SIG-M5 (cell line): ENCODE results near the gene VAV2.

Experiments used
- DNase-seq: peaks from one replicate; lab custom pipeline; 2025; lab: John Stamatoyannopoulos, UW

Gene VAV2

DNA sequence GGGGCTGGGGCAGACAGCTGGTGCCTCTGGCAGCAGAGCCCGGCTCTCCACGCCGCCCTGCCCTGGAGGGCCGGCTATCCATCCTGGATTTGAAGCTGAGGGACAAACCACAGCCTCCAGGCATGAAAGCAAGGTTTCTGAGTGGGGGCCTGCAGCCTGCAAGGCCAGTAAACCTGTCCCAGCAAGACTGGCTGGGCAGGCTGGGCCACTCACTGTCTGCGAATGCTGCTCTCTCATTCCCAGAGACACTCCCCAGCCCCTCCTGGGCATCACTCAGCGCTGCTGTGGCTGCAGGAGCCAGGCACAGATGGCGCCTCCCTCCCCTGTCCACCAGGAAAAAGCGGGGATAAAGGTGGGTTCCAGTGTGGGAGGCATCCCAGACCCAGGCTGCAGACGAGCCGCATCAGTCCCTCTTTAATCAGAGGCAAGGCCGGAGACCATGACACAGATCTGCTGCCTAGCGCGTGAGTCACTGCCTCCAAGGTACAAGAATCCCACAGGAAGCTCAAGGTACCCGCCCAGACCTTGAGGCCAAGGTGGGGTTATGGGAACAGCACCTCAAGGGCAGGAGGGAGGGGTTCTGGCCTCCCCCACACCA lies 118.0 kb downstream of the VAV2 start:
- no peak for DNase-seq

DNA sequence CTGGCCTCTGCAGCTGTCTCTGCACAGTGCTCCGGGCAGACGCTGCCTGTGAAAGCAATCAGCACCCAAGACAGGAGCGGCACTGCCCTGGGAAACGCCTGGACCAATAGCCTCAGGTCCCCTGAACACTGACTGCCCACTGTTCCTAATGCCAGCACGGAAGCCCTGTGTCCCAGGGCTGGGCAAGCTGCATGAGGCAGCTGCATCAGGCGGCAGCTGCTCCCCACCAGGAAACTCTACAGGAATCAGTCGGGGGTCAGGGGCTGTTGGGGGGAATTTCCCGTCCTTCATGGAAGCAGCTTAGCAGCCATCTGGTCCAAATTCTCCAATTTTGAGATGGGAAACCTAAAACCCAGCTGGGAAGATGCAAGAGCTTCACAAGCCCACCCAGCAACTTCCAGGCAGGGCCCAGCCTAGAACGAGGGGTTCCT lies 118.6 kb downstream of the VAV2 start:
- no peak for DNase-seq

DNA sequence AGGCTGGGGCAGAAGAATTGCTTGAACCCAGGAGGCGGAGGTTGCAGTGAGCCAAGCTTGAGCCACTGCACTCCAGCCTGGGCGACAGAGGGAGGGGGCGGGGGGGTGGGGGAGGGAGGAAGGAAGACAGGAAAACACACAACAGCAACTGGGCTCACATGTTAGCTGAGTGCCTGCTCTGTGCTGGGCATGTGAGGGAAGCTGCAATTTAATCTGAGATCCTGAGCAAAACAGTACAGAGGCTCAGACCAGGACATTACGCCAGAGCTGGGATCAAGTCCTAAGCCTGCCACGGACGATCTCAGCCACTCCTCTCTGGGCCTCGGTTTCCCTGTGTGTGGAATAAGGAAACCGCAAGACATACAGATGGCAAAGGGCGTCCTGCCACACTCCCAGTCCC lies 119.1 kb downstream of the VAV2 start:
- DNase-seq, result no peak

DNA sequence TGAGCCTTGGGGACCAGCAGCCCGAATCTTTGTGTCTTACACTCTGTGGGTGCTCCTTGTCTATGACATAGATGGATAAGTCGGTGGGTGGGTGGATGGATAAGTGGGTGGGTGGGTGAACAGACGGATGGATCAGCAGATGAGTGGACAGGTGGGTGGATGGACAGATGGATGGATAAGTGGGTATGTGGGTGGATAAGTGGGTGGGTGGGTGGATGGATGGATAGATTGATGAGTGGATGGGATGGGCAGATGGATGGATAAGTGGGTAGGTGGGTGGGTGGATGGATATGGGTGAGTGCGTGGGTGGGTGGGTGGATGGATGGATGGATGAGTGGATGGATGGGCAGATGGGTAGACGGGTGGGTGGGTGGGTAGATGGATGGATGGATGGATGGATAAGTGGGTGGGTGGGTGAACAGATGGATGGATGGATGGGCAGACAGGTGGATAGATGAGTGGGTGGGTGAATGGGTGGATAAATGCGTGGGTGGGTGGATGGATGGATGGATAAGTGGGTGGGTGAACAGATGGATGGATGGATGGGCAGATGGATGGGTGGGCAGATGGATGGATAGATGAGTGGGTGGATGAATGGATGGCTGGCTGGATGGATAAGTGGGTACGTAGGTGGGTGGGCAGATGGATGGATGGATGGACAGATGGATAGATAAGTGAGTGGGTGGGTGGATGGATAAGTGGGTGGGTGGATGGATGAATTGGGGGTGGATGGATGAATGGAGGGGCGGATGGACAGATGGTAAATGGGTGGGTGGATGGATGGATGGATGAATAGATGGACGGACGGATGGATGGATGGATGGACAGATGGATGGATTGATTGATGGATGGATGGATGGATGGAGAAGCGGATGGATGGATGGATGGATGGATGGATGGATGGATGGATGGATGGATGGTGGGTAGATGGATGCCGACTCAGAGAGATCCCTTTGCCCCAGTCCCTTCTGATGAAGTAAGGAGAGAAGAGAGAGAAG lies 121.2 kb downstream of the VAV2 start:
- DNase-seq, result no peak

DNA sequence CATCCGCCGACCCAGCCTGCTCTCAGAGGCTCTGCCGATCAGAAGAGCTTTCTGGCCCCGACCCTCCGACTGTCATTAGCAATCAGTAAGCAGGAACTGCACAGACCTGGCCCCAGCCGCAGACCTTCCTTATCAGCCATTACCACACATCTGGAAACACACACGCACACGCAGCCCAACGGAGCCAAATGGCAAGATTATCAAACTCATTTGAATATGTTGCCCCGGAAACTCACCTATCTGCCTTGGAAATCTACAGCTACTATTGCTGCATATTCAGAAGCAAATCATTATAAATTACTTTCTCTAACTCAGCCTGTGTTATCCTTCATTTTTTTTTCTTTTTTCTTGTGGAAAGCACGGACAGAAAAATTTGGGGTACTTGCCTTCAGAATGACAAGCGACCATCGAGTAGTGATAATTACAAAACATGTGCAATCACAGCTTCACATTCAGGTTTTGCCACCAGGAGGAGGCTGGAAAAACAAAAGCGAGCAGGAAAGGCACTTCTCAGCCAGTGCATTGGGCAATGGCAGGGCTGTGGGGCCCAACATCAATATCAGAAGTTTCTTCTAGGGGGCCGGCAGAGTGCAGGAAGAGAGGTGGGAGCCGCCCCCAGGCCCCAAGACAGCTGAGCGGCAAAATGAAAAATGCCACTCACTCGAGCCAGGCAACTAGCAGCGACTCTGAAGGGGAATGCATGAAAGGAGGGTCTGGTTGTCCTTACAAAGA lies 122.3 kb downstream of the VAV2 start:
- no peak for DNase-seq

DNA sequence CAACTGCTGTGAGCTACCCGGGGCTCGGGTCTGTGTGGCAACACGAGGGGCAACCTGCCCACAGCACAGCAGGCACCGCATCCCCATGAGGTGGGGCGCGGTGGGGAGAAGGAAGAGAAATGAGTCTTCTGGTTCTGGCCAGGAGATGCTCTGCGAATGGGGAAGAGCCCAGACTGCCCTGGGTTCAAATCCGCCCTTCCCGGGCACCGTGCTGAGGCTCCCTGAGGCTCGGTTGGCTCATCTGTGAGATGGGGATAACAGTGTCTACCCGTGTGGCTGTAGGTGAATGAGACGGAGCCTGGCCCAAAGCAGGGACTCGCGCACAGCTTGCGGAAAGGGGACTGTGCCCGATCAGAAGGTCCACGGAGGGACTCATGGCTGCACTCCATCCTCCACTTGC lies 123.9 kb downstream of the VAV2 start:
- no peak for DNase-seq

DNA sequence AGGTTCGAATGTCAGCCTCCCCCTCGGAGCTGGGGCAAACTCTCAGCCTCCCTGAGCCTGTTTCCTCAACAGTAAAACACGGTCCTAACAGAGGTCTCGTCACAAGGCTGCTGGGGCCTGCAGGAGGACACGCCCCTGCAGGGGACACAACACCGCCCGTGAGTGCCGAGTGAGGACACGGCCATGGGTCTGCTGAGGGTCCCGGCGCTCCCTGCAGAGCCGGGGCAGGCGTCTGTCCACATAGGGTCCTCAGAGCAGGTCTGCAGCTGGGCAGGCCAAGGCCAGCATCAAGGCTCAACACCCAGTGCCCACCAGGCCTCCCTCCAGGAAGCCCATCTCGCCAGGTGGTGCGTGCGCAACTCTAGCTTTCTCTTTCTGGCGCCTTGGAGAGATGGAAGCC lies 125.2 kb downstream of the VAV2 start:
- DNase-seq, result no peak

DNA sequence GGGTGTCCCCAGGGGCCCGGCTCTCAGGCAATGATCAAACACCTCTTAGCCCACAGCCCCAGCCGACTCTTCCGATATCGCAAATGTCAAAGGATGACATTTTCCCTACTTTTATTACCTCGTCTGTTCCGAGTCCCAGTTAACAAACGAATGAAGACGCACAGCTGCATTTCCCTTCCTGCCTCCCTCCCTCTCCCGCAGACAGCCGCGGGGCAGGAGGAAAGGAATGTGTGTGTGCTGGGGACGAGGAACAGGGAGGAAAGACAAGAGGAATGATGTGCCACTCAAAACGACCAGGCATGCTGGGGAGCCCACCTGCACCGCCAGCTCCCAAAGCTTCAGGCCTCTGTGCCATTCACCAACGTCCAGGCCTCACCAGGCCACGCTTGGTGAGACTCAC lies 128.1 kb downstream of the VAV2 start:
- no peak for DNase-seq

DNA sequence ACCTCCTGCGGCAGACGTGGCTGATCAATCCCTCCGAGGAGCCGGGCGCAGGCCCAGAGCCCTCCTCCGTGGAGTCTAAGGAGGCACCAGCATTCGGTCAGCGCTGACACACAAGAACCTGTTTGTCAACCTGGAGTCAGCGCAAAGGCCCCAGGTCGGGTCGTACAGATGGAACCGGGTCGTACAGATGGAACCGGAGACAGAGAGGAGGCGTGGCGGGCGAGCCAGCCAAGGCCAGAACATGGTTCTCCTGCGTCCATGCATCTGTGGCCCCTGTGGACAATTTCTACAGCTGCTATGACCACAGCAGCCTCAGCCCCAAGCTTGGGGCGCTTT lies 128.9 kb downstream of the VAV2 start:
- DNase-seq, result no peak

DNA sequence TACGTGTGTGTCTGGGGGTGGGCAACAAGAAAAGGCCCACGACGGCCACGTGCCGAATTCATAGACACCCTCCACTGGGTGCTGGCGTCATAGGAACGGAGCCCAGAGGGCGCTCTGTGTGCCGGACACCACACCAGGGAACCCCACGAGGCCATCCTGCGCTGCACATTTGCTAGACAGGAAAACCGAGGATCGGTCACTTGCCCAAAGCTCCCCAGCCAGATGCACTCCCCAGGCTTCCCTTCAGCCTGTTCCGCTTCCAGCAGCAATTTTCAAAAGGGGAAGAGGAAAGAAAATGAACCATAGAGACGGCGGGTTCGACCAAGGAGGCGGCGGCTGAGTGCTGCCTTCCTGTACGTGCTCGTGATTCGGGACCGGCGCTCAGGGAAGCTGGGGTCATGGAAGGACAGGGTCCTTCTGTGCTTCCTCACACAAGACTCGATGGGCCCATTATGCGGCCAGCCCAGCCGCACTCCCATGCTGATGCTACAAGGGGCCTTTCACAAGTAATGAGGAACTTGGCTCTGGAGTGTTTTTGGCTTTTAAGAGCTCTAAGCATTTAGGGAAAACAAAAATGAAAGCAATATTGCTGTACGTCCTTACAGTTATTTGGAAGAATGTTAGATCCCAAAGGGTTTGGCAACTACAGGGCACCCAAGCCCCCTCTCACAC lies 129.4 kb downstream of the VAV2 start:
- DNase-seq, result no peak

DNA sequence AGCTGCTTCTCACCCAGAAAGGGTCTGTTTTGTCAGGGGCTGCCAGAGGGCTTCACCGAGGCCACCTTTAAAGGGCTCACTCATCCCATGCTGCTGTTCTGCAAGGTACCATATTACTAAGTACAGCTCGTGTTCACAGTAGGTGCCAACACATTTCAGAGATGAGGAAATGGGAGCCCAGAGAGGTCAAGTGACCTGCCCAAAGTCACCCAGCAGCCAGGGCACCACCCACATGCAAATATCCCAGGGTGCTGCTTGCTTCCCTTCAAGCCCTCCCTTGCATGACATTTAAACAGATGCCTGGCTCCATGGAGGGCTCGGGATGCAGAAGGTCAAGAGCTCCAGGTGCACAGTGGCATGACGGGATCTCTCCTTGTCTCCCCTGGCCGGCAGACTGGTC lies 130.4 kb downstream of the VAV2 start:
- no peak for DNase-seq

DNA sequence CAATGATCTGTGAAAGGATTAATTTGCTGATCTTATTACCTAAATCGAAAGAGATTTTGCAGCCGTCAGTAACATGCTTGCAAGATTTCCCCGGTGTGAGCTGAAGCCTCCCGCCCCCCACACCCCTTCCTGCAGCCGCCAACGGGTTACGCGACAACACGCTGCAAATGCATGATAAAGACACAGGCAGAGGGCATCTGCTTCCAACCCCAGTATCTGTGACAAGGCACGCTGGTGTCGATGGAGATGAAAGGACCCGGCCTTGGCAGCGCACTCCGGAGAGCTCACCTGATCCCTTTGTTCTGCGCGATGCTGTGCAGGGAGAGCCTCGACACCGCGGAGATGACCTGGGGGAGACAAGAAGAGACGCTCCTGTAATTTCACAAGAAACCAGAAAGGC lies 131.0 kb downstream of the VAV2 start:
- no peak for DNase-seq

DNA sequence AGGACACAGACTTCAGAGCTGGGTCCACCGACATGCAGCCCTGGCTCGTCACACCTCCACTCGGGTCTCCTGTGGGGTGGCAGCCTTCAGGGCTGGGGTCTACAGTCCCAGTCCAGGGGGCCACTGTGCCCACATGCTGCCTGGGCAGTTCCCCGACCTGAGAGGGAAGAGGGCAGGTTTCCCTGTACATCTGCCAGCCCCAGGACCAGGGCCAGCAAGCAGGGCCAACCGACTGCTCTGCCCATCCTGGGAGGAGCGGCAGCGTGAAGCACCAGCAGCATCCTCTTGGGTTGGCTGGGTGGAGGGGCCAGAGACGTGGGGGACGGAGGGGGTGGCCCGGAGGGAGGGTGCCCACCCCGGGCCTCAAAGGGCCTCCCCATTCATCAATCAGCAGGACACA lies 133.4 kb downstream of the VAV2 start:
- no peak for DNase-seq

DNA sequence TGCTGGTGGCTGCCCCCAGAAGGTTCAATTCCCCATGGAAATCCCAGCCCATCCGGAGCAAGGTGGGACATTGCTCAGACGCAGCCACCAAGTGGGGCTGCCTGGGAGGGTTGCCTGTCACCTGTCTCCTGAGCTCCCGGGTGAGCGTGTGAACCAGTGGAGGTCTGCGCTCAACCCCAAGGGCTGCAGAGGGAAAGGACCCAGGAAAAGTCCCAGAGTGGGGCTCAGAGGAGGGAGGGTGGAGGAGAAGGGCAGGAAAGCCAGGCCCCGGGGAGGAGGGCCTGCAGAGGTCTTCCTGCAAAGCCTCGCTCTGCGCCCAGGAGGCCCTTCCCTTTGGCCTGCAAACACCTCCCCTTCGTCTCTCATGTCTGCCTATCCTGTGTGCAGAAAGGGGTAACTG lies 134.5 kb downstream of the VAV2 start:
- DNase-seq, result no peak

DNA sequence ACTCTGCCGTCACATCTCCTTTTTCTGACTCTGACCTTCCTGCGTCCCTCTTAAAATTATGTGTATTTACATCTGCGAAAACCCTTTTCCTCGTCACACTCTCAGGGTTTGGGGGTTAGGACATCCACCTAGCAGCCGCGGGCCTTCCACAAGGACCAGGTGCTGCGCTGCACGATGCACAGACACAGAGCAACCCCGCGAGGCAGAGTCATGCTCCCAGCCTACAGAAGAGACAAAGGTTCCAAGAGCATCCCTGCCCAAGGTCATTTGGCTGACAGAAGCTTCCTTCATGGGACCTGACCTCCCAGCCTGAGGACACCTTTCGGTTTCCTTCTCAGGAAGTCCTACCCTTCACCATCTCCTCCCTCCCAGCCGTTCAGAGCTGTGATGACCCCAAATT lies 135.3 kb downstream of the VAV2 start:
- no peak for DNase-seq

DNA sequence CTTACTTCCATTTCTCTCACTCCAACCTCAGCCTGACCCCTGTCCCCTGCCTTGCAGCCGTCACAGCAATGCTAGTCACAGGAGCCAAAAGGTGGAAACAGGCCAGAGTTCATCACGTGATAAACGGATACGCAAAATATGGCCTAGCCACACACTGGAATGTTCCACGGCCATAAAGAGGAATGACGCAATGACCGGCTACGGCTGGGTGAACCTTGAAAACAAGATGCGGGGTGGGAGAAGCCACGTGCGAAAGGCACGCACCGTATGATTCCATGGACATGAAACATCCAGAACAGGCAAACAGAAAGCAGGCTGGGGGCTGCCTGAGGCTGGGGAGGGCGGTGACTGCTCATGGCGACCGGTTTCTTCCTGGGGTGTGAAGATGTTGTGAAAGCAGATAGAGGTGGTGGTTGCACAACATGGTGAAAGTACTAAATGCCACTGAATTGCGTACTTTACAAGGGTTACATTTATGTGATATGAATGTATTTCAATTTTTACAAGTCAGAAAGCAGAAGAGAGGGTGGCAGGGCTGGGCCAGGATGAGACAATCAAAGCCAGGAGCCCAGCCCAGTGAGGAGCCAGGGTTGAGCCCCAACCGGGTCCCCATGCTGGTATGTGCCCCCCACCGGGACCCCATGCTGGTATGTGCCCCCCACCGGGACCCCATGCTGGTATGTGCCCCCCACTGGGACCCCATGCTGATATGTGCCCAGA lies 136.2 kb downstream of the VAV2 start:
- peak; percentile 80 for DNase-seq

DNA sequence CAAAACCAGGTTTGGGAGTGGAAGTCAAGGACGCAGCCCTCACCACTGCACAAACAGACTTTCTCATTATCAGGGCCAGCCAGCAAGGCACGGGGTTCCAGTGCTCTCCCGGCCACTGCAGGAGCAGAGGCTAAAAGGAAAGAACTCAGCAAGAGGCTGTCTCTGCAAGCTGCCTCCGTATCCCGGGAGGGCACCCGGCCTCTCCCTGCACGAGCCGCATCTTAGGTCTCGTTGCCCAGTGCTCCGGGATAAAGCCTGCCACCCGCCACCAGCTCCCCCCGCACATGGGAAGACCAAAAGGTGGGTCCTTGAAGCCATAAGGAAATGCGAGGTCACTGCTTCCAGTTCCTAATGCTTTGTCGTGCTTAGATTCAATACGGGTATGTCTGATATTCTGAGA lies 136.8 kb downstream of the VAV2 start:
- DNase-seq, result no peak

DNA sequence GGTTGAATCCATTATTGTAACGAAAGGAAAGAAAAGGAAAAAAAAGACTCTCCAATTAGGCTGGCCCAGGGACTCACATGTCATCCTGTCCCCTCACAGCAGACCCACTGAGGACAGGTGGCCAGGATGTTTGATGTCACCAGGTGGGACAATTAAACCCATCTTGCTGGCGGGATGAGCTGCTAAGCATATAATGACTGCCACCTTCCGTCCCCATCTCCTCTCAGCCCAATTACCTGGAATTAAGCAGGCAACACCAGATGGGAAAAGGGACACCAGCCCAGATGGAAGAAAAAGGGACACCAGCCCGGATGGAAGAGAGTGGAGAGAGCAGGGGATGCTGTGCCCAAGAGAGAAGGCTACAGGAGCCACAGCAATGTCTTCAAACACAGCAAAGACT lies 137.4 kb downstream of the VAV2 start:
- DNase-seq, result no peak

DNA sequence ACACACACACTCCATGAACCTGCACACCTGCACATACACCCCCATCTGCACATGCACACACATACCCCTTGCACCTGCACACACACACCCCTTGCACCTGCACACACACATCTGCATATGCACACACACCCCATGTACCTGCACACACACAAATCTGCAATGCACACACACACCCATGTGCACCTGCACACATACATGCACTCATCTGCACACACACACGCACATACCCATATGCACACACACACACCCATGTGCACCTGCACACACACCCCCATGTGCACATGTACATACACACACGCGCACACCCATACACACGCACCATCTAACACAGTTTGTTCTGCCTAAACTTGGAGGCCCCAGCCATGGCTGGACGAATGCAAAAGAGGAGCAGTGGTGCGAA lies 138.1 kb downstream of the VAV2 start:
- DNase-seq, result no peak

DNA sequence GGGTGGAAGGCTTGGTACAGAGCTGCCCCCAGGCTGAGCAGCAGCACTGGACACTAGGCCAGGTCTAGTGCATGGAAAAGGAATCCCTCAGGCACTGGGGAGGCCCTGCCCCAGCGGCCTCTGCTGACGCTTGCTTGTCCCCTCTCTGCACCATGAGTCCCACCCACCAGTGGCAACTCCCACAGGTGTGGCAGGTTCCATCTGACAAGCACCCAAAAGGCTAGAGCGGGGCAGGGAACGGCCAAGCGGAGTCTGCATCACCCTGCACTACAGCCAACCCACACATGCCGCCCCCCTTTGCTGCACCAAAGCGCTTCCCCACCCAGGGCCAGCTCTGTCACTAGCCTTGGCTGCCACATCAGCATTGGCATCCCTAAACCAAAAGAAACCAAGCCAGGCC lies 138.8 kb downstream of the VAV2 start:
- no peak for DNase-seq

DNA sequence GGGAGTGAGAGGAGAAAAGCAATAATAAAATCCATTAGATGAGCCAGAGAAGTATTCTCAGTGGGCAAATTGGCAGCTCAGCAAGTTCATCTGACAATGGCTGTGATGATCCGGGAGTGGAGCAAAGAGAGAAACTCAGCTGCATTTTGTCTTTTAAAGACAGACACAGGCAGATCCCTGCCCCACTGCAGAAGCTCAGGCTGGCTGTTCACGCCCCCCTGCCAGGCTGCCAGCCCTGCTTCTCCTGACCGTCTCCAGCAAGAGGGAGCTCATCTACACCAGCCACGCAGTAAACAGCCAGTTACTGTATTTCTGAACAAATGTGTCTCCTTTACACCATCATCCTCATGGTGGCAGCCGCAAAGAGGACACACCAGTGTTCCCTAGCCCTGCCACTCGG lies 139.7 kb downstream of the VAV2 start:
- no peak for DNase-seq

DNA sequence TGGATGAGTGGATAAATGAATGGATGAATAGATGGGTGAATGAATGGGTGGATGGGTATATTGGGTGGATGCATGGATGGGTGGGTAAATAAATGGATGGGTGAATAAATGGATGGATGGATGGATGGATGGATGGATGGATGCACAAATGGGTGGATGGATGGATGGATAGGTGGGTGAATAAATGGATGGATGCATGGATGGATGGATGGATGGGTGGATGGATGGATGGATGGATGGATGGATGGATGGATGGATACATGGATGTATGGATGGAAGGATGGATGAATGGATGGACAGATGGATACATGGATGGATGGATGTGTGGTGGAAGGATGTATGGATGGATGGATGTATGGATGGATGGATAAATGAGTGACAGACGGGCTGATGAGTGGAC lies 140.4 kb downstream of the VAV2 start:
- DNase-seq, result no peak
